Neural progenitor cell (in vitro differentiated cells): ENCODE results near the gene RAD51B. TPM values are rescaled to one million over a fixed set of nuclear protein-coding genes. Genes with fewer than 3 reads are reported as not detected.

Source experiments
- DNase-seq: peaks from one replicate; pipeline ENCODE4 v3.0.0-alpha.2; 2016; ENCODE audit warnings: low spot score
- H2AFZ ChIP-seq: fragments of 200-600 bp; sonication (generic); replicated peaks from 2 replicates; pipeline ENCODE4 v1.6.1; 2016; ENCODE audit warnings: antibody characterized with exemption
- H3F3A ChIP-seq: fragments of 200-600 bp; sonication (generic); 2 replicates; pipeline ENCODE4 v1.6.1; 2016; ENCODE audit warnings: antibody characterized with exemption, low read depth
- H3K27ac ChIP-seq: fragments of 200-600 bp; sonication (generic); 2 replicates; pipeline ENCODE4 v1.5.1; 2016; ENCODE audit warnings: mild to moderate bottlenecking
- H3K27me3 ChIP-seq: fragments of 200-600 bp; sonication (generic); 2 replicates; pipeline ENCODE4 v1.6.1; 2016; ENCODE audit warnings: mild to moderate bottlenecking, moderate library complexity
- H3K36me3 ChIP-seq: fragments of 200-600 bp; sonication (generic); 2 replicates; pipeline ENCODE4 v1.5.1; 2016
- H3K4me1 ChIP-seq: fragments of 200-600 bp; sonication (generic); 2 replicates; pipeline ENCODE4 v1.6.1; 2016; ENCODE audit warnings: mixed run types
- H3K4me2 ChIP-seq: fragments of 200-600 bp; sonication (generic); 2 replicates; pipeline ENCODE4 v1.6.1; 2016
- H3K4me3 ChIP-seq: fragments of 200-600 bp; sonication (generic); 2 replicates; pipeline ENCODE4 v1.5.1; 2016
- H3K79me2 ChIP-seq: fragments of 200-600 bp; sonication (generic); 2 replicates; pipeline ENCODE4 v1.6.1; 2016; ENCODE audit warnings: low read depth
- H3K9ac ChIP-seq: fragments of 200-600 bp; sonication (generic); 2 replicates; pipeline ENCODE4 v1.6.1; 2016
- H3K9me3 ChIP-seq: fragments of 200-600 bp; sonication (generic); 2 replicates; pipeline ENCODE4 v1.5.1; 2016; ENCODE audit warnings: low read depth
- H4K20me1 ChIP-seq: fragments of 200-600 bp; sonication (generic); 2 replicates; pipeline ENCODE4 v1.6.1; 2016; ENCODE audit warnings: low read depth
- H3K27ac Mint-ChIP-seq: 3 replicates; pipeline ENCODE4 v1.8.0; 2021; ENCODE audit warnings: mixed read lengths
- H3K27me3 Mint-ChIP-seq: 2 replicates; pipeline ENCODE4 v1.8.0; 2022; ENCODE audit warnings: low read depth, mild to moderate bottlenecking, inconsistent platforms, moderate library complexity, mixed read lengths; ENCODE audit not compliant: insufficient read depth
- H3K36me3 Mint-ChIP-seq: 3 replicates; pipeline ENCODE4 v1.8.0; 2021; ENCODE audit warnings: mixed read lengths
- H3K4me1 Mint-ChIP-seq: 3 replicates; pipeline ENCODE4 v1.8.0; 2021; ENCODE audit warnings: mixed read lengths
- H3K4me3 Mint-ChIP-seq: 3 replicates; pipeline ENCODE4 v1.8.0; 2021; ENCODE audit warnings: mild to moderate bottlenecking, moderate library complexity, mixed read lengths
- H3K9me3 Mint-ChIP-seq: 3 replicates; pipeline ENCODE4 v1.8.0; 2020; ENCODE audit warnings: mixed read lengths
- CTCF ChIP-seq: fragments of 200-600 bp; sonication (generic); IDR thresholded peaks from 2 replicates; pipeline ENCODE4 v1.5.1; 2017; ENCODE audit warnings: antibody characterized with exemption, mild to moderate bottlenecking
- EZH2 ChIP-seq: fragments of 200-600 bp; sonication (generic); IDR thresholded peaks from 2 replicates; pipeline ENCODE4 v1.6.1; 2017; ENCODE audit warnings: antibody characterized with exemption, mild to moderate bottlenecking, moderate library complexity
- EZH2phosphoT487 ChIP-seq: fragments of 200-600 bp; sonication (generic); IDR thresholded peaks from 2 replicates; pipeline ENCODE4 v1.6.1; 2017; ENCODE audit warnings: antibody characterized with exemption
- total RNA-seq: library from RNA; depleted of rRNA; stranded (reverse); fragments of >200 nt; gene quantifications from 2 replicates; pipeline ENCODE4 v1.2.3, GENCODE V29; 2015; ENCODE audit warnings: low replicate concordance

RAD51B gene
- total RNA-seq, 1 donor from 2014 or later: 50.5 TPM

- no peaks in the 10 kb centered on the region for H3K27me3 ChIP-seq
- peaks cover 59% of the 10 kb centered on the region for H3K4me1 ChIP-seq
- no peaks in the 10 kb centered on the region for H3K36me3 ChIP-seq
- H3K36me3 Mint-ChIP-seq: no peaks in the 10 kb centered on the region
- no peaks in the 10 kb centered on the region for H3K9me3 ChIP-seq
- H3K27me3 Mint-ChIP-seq: no peaks in the 10 kb centered on the region
- H4K20me1 ChIP-seq: no peaks in the 10 kb centered on the region
- H3K27ac ChIP-seq: peak overlapping the region; percentile 98
- H2AFZ ChIP-seq: no peak overlapping the region
- H3K4me1 Mint-ChIP-seq: peaks cover 77% of the 10 kb centered on the region
- H3K4me3 ChIP-seq: peak overlapping the region; percentile 43
- H3K4me3 Mint-ChIP-seq: peak overlapping the region; percentile 82
- H3F3A ChIP-seq: peaks cover 50% of the 10 kb centered on the region
- H3K27ac Mint-ChIP-seq: peak overlapping the region; percentile 100
- no peak overlapping the region for H3K9ac ChIP-seq
- DNase-seq: peak; percentile 95
- no peak for TF ChIP-seq CTCF
- peak; percentile 47 for TF ChIP-seq EZH2phosphoT487
- no peaks in the 10 kb centered on the region for H3K9me3 Mint-ChIP-seq
- H3K79me2 ChIP-seq: no peaks in the 10 kb centered on the region
- peak overlapping the region; percentile 86 for H3K4me2 ChIP-seq
Observed at GRCh38 chr14:68363843-68364767, 544.5 kb downstream of the RAD51B start.

- peaks cover 70% of the 10 kb centered on the region for H3K4me1 Mint-ChIP-seq
- Histone ChIP-seq H3K27me3 (no peaks in the 10 kb centered on the region), H3K4me2 (peak overlapping the region; percentile 86), H3K4me3 (peak overlapping the region; percentile 43), H3F3A (peaks cover 44% of the 10 kb centered on the region), H3K9me3 (no peaks in the 10 kb centered on the region), H3K27ac (peak overlapping the region; percentile 98), H3K4me1 (peaks cover 52% of the 10 kb centered on the region), H3K36me3 (no peaks in the 10 kb centered on the region), H2AFZ (no peak overlapping the region), H3K9ac (no peak overlapping the region), H4K20me1 (no peaks in the 10 kb centered on the region), H3K79me2 (no peaks in the 10 kb centered on the region)
- H3K27ac Mint-ChIP-seq: peak overlapping the region; percentile 100
- H3K9me3 Mint-ChIP-seq: no peaks in the 10 kb centered on the region
- peak overlapping the region; percentile 82 for H3K4me3 Mint-ChIP-seq
- no peak for TF ChIP-seq EZH2phosphoT487
- TF ChIP-seq EZH2: no peak
- no peak for TF ChIP-seq CTCF
- DNase-seq: no peak
- no peaks in the 10 kb centered on the region for H3K36me3 Mint-ChIP-seq
- H3K27me3 Mint-ChIP-seq: no peaks in the 10 kb centered on the region
Observed at GRCh38 chr14:68364792-68365192, 545.2 kb downstream of the RAD51B start.

- peak overlapping the region; percentile 98 for H3K27ac ChIP-seq
- peak overlapping the region; percentile 82 for H3K4me3 Mint-ChIP-seq
- peaks cover 69% of the 10 kb centered on the region for H3K4me1 Mint-ChIP-seq
Observed at GRCh38 chr14:68365228-68365627, 545.6 kb downstream of the RAD51B start.

More at GRCh38 chr14:68365228-68365627, 545.6 kb downstream of the RAD51B start:
- peaks cover 47% of the 10 kb centered on the region for H3K4me1 ChIP-seq
- TF ChIP-seq EZH2phosphoT487: no peak
- TF ChIP-seq EZH2: no peak
- TF ChIP-seq CTCF: no peak
- no peaks in the 10 kb centered on the region for H4K20me1 ChIP-seq
- no peaks in the 10 kb centered on the region for H3K27me3 ChIP-seq
- H3K4me3 ChIP-seq: no peak overlapping the region
- no peak for DNase-seq
- peak overlapping the region; percentile 100 for H3K27ac Mint-ChIP-seq
- peak overlapping the region; percentile 86 for H3K4me2 ChIP-seq
- H2AFZ ChIP-seq: no peak overlapping the region
- no peaks in the 10 kb centered on the region for H3K36me3 Mint-ChIP-seq
- H3K36me3 ChIP-seq: no peaks in the 10 kb centered on the region
- H3K9ac ChIP-seq: no peak overlapping the region
- H3K9me3 ChIP-seq: no peaks in the 10 kb centered on the region
- peaks cover 43% of the 10 kb centered on the region for H3F3A ChIP-seq
- H3K9me3 Mint-ChIP-seq: no peaks in the 10 kb centered on the region
- no peaks in the 10 kb centered on the region for H3K79me2 ChIP-seq
- no peaks in the 10 kb centered on the region for H3K27me3 Mint-ChIP-seq
